HG02610 (cell line): ENCODE results near the gene RCAN2.

Source experiments
- ATAC-seq: cut with Tn5 transposase; IDR thresholded peaks from one replicate; pipeline ENCODE4 v1.9.1; 2021; ENCODE audit warnings: mild to moderate bottlenecking, moderate library complexity; ENCODE audit not compliant: unreplicated experiment

Gene RCAN2

GRCh38 chr6:46263707-46264086 is 227.6 kb downstream of the RCAN2 start:
- no peak for ATAC-seq

- no peak for ATAC-seq
Measured at GRCh38 chr6:46262928-46263706, 228.1 kb downstream of the RCAN2 start.

- ATAC-seq: no peak
Measured at GRCh38 chr6:46258249-46258648, 233.0 kb downstream of the RCAN2 start.

- ATAC-seq: no peak
Measured at GRCh38 chr6:46255528-46255927, 235.7 kb downstream of the RCAN2 start.

GRCh38 chr6:46254946-46255345 is 236.3 kb downstream of the RCAN2 start:
- no peak for ATAC-seq

- ATAC-seq: no peak
Measured at GRCh38 chr6:46254331-46254730, 236.9 kb downstream of the RCAN2 start.

GRCh38 chr6:46251583-46252339 is 239.5 kb downstream of the RCAN2 start:
- ATAC-seq: no peak

- ATAC-seq: no peak
Measured at GRCh38 chr6:46248143-46248542, 243.1 kb downstream of the RCAN2 start.

GRCh38 chr6:46246727-46247126 is 244.5 kb downstream of the RCAN2 start:
- ATAC-seq: no peak

- ATAC-seq: no peak
Measured at GRCh38 chr6:46246081-46246480, 245.2 kb downstream of the RCAN2 start.

GRCh38 chr6:46244670-46245069 is 246.6 kb downstream of the RCAN2 start:
- no peak for ATAC-seq

GRCh38 chr6:46243754-46244153 is 247.5 kb downstream of the RCAN2 start:
- ATAC-seq: no peak

- no peak for ATAC-seq
Measured at GRCh38 chr6:46242921-46243320, 248.3 kb downstream of the RCAN2 start.

- ATAC-seq: no peak
Measured at GRCh38 chr6:46240866-46241565, 250.2 kb downstream of the RCAN2 start.

- no peak for ATAC-seq
Measured at GRCh38 chr6:46236752-46237151, 254.5 kb downstream of the RCAN2 start.

- no peak for ATAC-seq
Measured at GRCh38 chr6:46235242-46235641, 256.0 kb downstream of the RCAN2 start.

- ATAC-seq: no peak
Measured at GRCh38 chr6:46234700-46235099, 256.5 kb downstream of the RCAN2 start.

- no peak for ATAC-seq
Measured at GRCh38 chr6:46234156-46234556, 257.1 kb downstream of the RCAN2 start.

GRCh38 chr6:46233129-46233528 is 258.1 kb downstream of the RCAN2 start:
- ATAC-seq: no peak

- ATAC-seq: no peak
Measured at GRCh38 chr6:46222286-46222685, 269.0 kb downstream of the RCAN2 start.

- peak; percentile 35 for ATAC-seq
Measured at GRCh38 chr6:46221222-46221793, 269.9 kb downstream of the RCAN2 start.
